HG02973 (cell line): ENCODE measurements around the gene AGMAT.

Experiments
- ATAC-seq: cut with Tn5 transposase; IDR thresholded peaks from one replicate; pipeline ENCODE4 v1.9.1; 2021; ENCODE audit warnings: moderate library complexity; ENCODE audit not compliant: unreplicated experiment

AGMAT gene, protein sequence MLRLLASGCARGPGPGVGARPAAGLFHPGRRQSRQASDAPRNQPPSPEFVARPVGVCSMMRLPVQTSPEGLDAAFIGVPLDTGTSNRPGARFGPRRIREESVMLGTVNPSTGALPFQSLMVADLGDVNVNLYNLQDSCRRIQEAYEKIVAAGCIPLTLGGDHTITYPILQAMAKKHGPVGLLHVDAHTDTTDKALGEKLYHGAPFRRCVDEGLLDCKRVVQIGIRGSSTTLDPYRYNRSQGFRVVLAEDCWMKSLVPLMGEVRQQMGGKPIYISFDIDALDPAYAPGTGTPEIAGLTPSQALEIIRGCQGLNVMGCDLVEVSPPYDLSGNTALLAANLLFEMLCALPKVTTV

DNA sequence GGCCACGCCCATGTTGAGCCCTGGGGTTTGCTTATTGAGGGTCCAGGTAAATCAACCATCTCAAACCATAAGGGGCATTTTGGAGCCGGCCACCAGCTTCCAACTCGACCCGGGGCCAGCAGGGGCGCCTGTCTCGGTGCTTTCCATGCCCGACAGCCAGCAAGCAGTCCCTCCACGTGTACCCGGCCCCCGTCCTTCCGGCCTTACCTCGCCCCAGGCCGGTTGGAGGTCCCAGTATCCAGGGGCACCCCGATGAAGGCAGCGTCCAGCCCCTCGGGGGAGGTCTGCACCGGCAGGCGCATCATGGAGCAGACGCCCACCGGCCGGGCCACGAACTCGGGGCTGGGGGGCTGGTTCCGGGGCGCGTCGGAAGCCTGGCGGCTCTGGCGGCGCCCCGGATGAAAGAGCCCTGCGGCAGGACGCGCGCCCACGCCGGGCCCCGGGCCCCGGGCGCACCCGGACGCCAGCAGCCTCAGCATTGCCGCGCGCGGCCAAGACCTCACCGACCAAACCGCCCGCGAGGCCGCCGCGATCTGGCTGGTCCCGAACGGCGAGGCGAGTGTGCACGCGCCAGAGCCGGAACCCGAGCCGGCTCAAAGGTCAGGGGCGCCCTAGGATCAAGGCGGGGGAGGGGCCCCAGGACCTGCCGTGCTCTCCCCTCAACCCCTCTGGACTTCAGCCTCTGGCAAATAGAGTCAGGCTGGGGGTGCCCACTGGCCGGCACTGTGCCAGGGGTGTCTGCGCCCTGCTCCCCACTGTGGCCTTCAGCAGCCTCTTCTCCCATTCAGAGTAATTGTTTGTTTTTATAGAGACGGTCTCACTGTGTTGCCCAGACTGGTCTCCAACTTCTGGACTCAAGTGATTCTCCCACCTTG lies at the start of gene AGMAT:
TSS of gene AGMAT (minus strand) at position 563 of the 875 bp plus-strand sequence. CDS start at position 479, 84 bp downstream.
- peak; percentile 57 for ATAC-seq

DNA sequence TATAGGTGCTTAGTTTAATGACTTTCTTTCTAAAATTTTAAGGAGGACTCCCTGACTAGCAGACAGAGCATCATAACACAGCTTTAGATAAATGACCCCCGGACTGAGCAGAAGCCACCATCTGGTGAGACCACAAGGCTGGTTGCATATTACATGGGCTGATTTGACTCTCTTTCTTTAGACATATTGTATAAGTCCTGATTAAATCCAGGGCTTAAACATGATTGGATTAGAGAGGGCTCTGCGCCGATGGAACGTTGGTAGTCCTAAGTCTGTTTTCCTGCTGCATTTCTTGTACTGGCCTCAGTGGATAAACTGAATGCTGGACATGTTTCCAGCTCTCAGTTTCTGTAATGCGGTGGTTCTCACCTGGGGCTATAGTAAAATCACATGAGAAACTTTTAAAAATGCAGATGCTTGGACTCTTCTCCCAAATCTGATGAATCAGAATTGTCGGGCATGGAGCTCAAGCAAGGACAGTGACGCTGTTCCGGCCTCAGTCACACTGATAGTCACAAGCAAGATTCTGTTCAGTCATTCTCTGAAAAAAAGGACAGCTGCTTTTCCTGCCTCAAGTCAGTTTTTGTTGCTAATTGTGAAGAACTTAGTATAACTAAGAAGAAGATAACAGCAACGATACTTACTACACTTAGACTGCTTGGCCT lies 49.0 kb upstream of the AGMAT start:
- ATAC-seq: no peak

DNA sequence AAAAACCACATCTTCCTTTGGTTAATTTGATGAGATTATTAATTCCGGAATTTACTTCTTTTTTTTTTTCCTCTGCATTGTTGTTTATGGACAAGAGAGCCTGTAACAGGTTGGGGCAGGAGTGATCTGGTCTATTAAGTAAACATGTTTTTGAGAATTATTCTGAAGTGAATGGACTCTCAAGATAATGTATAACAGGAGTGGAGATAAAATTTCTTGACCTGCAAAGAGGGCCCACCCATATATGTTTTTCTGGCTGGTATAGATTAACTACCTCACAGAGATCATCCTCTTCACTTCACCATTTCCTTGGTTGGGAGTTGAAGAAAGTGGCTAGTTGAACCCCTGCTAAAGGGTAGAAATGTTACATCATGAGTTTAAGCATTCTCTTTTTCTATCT lies 43.2 kb upstream of the AGMAT start:
- peak; percentile 18 for ATAC-seq

DNA sequence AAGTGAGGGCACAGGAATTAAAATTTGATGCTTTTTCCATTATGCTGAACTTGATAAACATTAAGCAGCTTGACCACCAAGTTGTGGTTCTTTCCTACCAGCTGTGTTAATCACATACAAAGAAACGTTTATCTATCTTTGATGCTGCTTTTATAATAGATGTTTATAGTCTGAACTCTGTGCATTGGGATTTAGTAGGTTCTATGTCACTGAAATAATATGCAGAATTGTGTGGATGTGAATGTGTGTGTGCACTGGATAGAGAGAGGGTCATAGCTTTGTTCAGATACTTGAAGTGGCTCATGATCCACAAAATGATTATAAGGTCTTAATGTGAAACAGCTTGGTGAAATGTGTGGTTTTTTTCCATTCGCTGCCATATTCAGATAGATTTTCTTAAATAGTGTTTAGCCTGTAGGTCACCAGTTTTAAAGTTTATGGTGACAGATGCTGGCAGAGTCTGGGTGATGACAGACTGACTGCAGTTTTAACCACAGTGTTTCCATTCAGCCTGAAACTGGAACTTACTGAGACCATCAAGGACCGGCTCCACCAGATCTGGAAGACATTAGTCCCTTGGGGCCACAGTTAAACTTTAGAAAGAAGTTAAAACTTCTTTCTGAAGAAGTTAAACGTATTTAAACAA lies 42.6 kb upstream of the AGMAT start:
- peak; percentile 77 for ATAC-seq

DNA sequence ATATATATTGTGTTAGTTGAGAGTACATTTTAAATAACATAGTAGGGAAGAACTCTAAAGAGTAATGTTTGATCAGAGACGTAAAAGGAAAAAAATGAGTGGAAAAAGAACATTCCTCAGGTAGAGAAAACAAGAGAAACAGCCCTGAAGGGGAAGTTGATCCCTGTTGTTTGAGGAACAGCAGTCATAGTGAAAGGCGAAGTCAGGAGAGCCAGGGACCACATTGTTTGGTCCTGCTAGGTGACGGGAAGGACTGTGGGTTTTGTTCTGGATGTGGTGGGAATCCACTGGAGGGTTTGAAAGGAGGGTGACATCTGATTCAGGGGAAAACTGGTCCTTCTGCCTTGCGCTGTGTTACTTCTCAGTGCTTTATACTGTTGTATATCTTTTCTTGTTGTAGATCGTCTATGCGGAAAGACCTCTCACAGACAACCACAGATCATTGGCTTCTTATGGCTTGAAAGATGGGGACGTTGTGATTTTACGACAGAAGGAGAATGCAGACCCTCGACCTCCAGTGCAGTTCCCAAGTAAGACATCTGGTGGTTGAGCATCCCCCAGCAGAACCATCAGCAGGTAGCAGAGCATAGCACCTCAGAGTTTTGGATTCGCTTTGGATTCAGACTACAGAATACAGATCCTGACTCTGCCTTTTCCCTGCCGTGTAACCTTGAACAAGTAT lies 41.6 kb upstream of the AGMAT start:
- no peak for ATAC-seq

DNA sequence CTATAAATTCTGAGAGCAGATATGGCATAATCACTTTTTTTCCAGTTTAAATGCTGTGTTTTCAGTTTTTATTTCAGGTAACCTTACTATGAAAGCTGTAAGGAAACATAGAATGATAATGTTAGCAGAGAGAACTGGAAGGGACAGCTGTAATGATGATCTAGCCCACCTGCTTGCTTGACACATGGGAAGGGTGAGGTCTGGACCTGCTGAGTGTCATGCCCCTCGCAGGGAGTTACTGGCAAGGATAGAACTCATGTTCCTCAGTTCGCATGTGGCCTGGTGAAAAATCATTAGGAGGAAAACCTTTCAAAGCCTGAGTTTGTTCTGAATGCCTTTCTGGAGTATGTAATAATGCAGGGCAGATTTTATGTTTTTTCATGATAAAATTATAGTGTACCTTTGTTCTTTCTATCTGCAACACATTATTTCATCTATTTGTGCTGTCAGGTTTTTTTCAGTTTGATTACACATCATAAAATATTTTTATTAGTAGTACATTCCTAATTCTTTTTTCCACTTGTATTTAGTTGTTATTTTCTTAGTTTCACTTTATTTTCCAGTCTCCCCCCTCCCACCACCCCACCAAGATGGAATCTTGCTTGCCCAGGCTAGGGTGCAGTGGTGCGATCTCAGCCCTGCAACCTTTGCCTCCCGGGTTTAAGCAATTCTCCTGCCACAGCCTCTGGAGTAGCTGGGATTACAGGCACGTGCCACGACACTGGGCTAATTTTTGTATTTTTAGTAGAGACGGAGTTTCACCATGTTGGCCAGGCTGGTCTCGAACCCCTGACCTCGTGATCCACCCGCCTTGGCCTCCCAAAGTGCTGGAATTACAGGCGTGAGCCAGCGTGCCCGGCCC lies 40.4 kb upstream of the AGMAT start:
- ATAC-seq: no peak

DNA sequence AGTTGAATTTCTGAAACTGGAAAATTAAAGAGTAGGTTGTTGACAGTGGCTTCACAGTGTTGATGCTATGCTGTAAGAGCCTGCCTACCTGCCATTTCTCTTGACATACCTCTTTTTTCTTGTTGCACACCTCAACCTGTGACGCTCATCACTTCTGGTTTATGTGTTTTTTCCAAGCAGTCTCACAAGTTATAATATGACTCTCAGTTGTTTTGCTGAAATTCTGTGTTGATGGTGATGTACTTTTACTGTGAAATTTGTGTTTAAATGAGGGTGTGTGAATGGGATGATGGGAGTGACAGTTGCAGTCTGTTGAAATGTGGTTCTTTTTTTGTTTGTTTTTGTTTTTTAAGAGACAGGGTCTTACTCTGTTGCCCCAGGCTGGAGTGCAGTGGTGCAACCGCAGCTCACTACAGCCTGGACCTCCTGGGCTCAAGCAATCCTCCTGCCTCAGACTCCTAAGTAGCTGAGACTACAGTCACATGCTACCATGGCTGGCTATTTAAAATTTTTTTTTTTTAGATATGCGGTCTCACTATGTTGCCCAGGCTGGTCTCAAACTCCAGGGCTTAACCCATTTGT lies 39.4 kb upstream of the AGMAT start:
- no peak for ATAC-seq

DNA sequence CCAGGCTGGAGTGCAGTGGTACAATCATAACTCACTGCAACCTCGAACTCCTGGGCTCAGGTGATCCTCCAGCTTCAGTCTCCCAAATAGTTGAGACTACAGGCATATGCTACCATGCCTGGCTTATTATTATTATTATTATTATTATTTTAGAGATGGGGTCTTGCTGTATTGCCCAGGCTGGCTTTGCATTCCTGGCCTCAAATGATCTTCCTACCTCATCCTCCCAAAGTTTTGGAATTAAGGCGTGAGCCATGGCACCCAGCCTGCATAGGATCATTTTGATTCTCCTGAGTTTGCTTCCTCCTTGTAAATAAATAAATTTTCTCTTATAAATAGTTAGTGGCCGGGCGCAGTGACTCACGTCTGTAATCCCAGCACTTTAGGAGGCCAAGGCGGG lies 38.6 kb upstream of the AGMAT start:
- ATAC-seq: no peak

DNA sequence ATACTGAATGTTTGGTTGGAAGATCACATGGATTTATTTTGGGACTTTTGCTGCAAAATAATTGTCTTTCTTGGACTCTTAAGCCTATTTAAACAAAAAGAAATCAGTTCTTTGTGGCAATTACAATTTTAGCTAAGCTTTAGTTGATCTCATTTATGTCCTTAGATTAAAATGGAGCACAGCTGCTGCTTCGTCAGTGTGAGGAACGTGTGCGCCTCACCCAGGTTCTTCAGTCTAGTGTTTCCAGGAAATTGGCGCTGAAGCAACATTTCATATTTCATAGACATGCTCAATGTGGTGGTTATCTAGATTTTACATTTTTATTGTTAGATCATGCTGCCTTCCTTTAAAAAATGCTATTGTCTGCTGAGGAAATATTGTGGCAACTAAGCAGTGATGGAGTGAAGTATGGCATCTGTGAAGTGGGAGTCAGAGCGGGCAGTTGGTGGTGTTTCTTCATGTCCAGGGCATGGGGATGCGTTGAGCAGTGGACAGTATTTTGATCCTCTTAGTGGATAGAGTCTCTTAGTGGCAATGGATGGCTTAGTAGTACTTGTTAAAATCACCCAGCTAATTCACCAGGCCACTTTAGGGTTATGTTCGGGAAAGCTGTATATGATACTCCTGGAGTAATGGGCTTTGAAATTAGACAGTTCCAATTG lies 38.0 kb upstream of the AGMAT start:
- no peak for ATAC-seq

DNA sequence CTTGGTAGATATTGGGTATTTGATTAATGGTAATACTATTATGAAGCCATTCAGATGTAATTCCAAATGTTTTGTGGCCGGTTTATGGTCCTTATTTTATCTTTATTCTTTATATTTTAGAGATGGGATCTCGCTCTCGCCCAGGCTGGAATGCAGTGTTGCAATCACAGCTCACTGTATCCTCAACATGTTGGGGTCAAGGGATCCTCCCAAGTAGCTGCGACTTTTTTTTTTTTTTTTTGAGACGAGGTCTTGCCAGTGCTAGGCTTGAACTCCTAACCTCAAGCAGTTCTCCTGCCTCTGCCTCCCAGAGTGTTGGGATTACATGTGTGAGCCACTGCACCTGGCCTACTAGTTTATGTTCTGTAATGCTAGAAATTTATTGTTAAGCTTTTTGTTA lies 37.1 kb upstream of the AGMAT start:
- no peak for ATAC-seq

DNA sequence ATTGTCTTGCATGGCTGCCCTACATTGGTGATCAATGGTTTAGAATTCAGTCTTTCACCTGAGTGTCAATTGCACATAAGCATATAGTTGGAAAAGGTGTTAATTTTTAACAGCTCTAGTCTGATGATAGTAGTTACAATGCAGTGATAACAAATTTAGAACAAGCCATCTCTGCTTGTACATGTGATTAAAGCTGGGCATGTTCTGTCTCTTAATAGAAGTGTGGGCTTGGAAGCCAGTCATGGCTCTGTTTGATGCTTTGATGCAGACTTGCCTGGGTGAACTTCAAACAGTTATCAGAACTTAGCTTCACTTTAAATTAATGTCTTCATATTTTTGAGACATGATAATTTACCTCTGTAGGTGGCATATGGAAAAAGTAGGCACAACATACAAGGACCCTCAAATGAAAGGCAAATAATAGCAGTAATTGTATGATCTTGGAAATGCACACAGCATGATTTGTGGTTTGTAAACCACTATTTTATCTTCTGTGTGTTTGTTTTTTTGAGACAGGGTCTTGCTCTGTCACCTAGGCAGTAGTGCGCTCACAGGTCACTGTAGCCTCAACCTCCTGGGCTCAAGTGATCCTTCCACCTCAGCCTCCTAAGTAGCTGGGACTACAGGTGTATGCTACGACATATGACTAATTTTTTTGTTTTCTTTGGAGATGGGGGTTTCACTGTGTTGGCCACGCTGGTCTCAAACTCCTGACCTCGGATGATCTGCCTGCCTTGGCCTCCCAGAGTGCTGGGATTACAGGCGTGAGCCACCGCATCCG lies 36.2 kb upstream of the AGMAT start:
- no peak for ATAC-seq

DNA sequence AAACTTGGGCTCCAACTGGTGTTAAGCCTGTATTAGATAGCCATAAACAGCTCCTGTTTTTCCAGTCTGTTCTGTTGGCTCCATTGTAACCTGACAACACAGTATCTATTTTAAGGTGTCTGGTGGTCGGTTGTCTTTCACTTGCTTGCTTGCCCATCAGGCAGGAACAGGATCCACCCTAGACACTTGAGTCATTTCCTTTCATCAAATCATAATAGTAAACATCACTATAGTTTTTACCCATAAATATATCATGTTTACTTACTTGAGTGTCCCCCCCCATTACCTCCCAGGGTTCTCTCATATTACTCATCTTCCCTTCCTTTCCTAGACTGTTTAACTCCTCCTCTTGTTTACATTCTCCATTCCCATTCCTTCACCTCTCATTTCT lies 35.3 kb upstream of the AGMAT start:
- ATAC-seq: no peak

DNA sequence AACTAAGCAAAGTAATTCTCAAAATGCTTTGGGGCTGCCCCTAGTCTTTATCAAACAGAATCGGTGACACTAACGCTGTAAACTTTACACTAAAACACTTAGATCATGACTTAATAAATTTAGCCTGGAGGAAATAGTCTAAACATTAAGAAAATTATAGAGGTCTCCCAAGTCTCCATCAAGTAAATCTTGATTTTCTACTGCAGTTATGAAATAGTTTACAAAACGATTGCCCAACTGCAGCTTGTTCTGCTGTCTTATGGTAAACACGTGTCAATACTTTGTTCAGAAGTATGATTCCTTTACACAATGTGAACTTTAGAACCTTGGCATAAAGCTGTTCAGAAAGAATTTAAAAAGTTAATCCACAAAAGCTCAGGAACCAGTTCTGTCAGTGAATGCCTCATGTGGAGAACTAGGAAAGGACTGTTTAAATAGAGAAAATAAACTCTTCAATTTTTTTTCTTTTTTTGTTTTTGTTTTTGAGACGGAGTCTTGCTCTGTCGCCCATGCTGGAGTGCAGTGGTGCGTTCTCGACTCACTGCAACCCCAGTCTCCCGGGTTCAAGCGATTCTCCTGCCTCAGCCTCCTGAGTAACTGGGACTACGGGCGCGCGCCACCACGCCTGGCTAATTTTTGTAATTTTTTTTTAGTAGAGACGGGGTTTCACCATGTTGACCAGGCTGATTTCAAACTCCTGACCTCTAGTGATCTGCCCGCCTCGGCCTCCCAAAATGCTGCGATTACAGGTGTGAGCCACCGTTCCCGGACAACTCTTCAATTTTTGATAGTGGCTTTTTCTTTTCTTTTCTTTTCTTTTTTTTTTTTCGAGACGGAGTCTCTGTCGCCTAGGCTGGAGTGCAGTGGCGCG lies 34.0 kb upstream of the AGMAT start:
- no peak for ATAC-seq

DNA sequence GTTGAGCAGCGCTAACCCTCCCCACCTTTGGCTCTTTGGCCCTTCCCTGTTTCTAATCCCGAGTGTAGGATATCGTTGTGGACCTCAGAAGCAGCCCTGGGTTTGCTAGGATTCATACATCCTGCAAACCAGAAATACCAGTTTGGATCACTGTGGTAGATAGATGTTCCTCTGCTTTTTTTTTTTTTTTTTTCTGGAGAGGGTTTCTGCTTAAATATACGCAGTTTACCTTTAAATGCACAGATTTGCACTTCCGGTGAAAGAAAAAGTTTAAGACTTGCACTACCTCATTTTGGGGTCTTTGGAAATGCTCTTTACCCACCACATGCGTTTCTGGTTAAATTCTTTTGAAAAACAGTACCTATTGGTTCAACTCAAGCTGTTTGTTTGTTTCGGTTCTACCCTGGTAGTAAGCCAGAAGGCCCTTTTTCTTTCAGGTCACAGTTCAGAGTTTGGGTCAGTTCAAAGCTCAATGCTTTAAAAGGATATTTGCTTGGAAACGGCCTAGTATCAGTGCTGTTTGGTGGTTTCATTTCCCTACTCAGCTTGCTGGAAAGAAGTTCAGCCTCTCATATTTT lies 33.3 kb upstream of the AGMAT start:
- ATAC-seq: no peak

DNA sequence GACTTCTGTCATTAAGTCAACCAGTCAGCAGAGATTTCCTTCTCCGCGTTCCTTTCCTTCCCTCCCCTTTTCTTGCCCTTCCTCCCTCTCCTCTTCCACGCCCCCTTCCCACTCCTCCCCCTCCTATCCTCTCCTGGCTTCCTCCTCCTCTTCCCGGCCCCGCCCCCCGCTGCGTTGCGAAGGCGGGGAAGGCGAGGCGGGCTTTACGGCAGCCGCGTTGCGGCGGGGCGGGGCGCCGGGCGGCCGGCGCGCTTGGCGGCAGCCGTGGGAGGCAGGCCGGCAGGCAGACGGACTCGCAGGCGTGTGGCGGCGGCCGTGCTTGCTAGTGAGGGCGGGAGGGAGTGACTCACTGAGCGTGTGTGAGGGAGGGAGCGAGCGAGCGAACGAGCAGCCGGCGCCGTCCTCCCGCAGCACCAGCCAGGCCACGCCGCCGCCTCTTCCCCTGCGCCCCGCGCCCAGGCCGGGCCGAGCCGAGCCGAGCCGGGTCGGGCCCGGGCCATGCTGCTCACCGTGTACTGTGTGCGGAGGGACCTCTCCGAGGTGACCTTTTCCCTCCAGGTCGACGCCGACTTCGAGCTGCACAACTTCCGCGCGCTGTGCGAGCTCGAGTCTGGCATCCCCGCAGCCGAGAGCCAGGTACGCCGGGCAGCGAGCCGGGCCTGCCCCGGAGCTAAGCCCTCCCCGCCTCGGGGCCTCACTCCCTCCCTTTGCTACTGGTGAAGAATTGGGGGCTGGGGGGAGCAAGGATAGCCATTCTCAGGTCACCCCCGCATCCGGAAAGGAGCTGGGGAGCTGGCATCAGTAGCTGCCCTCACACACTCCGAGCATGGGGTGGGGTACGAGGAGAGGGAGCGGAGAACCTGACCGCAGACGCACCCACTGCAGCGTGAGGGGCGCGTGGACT lies 32.6 kb upstream of the AGMAT start, which contains the start of gene DDI2:
TSS of gene DDI2 (plus strand) at position 286 of the 904 bp plus-strand sequence. CDS start at position 499, 213 bp downstream.
- peak; percentile 61 for ATAC-seq
